Left ventricle myocardium superior (tissue), 1 donor: ENCODE data around the gene TMEM120B. TPM values are rescaled to one million over a fixed set of nuclear protein-coding genes. Genes with fewer than 3 reads are reported as not detected.

Experiments
- ATAC-seq: fragments of 200-7000 bp; cut with Tn5 transposase; one replicate; pipeline ENCODE4 v1.9.1; 2020; ENCODE audit warnings: mild to moderate bottlenecking, moderate library complexity
- DNase-seq: peaks from one replicate; pipeline ENCODE4 v3.0.0-alpha.2; 2020
- intact Hi-C: fragments of 100-400 bp; cut with micrococcal nuclease; formaldehyde crosslinking; loops from one replicate; pipeline ENCODE4 v1.11.0; 2022
- total RNA-seq: library from RNA; stranded (reverse); fragmentation: NEBNext Ultra II Directional; extraction: Animal tissue kit (Norgen Biotek cat#: 25700); gene quantifications from one replicate; pipeline ENCODE4 v1.2.1, GENCODE V29; 2021
- donor health status: DM: no; HTN: yes; CAD: no; lungs with severe emphysema.

Gene TMEM120B
- total RNA-seq, 1 donor from 2014 or later: 9.9 TPM

GRCh38 chr12:121767525-121768016 is 55.0 kb downstream of the TMEM120B start:
- DNase-seq (peak; percentile 77), ATAC-seq (peak; percentile 83)
- intact Hi-C loops: no loop called here

DNA sequence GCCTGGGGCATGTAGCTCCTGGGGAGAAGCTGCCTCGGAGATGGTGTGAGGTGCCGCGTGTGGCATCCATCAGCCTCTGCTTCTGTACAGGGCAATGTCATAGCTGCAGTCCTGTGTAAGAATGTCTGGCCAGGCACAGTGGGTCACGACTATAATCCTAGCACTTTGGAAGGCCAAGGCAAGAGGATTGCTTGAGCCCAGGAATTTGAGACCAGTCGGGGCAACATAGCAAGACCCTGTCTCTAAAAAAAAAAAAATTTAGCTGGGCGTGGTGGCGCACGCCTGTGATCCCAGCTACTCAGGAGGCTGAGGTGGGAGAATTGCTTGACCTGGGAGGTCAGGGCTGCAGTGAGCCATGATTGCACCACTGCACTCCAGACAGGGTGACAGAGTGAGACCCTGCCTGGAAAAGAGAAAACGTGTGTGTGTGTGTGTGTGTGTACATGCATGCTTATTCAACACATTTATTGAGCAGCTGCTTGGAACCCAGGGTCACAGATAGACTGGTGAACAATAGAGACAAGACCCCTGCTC is 56.8 kb downstream of the TMEM120B start:
- intact Hi-C loops: no loop called here
- no peak for DNase-seq
- ATAC-seq: no peak

DNA sequence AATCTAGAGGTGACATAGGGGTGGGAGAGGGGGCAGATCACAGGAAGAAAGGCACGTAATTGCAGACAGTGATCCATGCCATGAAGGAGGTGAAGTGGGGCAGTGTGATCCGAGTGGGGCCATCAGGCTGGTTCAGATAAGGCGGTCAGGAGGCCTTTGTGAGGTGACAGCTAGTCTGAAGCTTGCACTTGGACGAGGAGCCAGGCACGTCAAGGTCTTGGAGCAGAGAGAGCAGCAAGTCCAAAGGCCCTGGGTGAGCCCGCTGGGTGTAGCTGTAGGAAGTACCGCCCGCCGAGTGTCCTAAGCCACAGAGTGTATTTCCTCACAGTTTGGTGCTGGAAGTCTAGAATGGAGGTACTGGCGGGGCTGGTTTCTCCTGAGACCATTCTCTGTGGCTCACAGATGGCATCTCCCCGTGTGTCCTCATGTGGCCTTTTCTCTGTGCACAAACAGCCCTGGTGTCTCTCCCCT is 57.3 kb downstream of the TMEM120B start:
- intact Hi-C loops: loop anchor here (5.0 kb wide), 1 partner anchor 73 kb away; no protein-coding TSS in a partner anchor
- DNase-seq (peak; percentile 69), ATAC-seq (peak; percentile 45)

DNA sequence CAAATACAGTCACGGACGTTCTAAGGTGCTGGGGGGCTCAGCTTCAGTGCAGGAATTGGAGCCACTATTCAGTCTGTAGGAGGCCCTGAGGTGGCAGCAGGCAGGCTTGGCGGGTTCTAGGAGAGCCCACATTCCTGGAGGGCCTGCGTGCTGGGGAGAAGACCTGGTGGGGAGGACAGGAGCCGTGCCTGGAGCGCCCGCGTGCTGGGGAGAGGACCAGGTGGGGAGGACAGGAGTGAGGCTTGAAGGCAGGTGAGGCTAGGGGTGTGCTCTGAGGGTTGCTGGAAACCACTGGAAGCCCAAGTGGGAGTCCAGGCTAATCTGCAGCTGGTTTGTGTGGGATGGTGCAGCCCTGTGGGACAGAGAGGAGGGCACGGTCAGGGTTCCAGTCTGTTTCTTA is 57.8 kb downstream of the TMEM120B start:
- intact Hi-C loops: loop anchor here (5.0 kb wide), 1 partner anchor 73 kb away; no protein-coding TSS in a partner anchor
- DNase-seq (no peak), ATAC-seq (no peak)

- intact Hi-C loops: loop anchor here (5.0 kb wide), 1 partner anchor 74 kb away; no protein-coding TSS in a partner anchor
- DNase-seq (no peak), ATAC-seq (no peak)
Measured at GRCh38 chr12:121770813-121771625, 58.5 kb downstream of the TMEM120B start.

DNA sequence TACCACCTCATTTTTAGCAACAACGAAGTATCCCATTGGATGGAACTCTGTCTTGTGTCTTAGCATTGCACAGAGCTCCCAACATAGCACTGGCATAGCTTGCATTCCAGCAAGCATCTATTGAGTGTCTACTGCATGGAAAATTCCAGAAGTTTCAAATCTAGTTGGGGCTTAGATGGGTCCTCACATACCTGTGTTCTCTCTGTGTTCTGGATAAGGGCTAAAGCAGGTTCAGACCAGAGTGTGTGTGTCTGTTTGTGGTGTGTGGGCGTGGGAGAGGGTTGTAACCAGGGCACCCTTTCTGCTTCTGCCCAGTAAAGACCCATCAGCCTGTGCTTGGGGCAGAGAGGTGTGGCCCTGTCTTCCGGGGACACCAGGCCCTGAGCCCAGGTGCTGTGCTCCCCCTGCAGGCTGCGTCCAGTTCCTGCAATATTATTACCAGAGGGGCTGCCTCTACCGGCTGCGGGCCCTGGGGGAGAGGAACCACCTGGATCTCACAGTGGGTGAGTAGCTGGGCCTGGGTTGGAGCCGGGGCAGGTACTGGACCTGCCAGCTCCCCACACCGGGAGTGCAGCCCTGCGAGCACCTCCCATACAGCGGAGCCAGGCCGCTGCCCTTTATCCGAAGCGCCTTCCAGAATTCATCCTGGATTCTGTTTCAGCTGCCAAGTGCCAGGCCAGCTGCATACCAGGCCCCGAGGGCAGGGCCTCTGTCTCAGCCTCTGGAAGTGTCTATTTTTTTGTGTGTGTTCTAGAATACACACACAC is 60.6 kb downstream of the TMEM120B start:
- peak; percentile 66 for ATAC-seq
- DNase-seq: peak; percentile 79
- intact Hi-C loops: loop anchor here (5.0 kb wide), 1 partner anchor 76 kb away; no protein-coding TSS in a partner anchor

GRCh38 chr12:121774968-121775474 is 62.5 kb downstream of the TMEM120B start:
- DNase-seq (no peak), ATAC-seq (no peak)
- intact Hi-C loops: loop anchor here (5.0 kb wide), 1 partner anchor 78 kb away; no protein-coding TSS in a partner anchor

- ATAC-seq: no peak
- no peak for DNase-seq
- intact Hi-C loops: no loop called here
Measured at GRCh38 chr12:121775501-121775900, 62.9 kb downstream of the TMEM120B start.

DNA sequence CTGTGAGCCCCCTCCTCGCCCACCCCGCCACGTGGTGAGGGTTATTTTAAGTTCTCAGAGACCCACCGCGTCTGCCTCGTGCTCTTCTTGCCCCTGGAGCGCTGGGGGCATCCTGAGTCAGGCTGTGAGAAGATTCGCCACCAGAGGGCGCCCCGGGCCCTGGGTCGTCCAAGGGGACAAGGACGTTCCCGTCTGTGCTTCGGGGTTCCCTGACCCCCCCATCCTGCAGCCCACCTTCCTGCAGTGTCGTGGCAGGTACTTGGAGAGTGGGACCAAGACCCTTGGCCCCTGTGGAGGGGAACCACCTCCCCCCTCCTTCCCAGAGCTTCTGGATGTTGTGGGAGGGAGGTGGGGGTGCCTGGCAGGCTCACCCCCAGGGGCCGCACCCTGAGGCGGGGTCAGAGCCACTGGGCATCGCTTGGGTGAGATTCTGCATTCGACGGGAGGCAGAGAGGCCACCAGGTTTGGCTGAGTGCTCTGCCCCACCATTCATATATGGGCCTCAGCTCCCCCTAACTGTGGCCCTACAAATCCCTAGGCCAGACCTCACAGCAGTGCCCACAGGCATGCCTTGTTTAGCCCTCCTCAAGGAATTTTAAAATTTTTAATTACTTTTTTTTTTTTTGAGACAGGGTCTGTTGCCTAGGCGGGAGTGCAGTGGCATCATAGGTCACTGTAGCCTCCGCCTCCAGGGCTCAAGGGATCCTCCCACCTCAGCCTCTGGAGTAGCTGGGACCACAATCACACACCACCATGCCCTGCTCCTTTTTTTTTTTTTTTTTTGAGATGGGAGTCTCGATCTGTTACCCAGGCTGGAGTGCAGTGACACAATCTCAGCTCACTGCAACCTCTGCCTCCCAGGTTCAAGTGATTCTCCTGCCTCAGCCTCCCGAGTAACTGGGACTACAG is 63.9 kb downstream of the TMEM120B start:
- ATAC-seq (peak; percentile 57), DNase-seq (peak; percentile 92)
- intact Hi-C loops: no loop called here

GRCh38 chr12:121778567-121779421 is 66.2 kb downstream of the TMEM120B start:
- intact Hi-C loops: no loop called here
- DNase-seq (no peak), ATAC-seq (no peak)

DNA sequence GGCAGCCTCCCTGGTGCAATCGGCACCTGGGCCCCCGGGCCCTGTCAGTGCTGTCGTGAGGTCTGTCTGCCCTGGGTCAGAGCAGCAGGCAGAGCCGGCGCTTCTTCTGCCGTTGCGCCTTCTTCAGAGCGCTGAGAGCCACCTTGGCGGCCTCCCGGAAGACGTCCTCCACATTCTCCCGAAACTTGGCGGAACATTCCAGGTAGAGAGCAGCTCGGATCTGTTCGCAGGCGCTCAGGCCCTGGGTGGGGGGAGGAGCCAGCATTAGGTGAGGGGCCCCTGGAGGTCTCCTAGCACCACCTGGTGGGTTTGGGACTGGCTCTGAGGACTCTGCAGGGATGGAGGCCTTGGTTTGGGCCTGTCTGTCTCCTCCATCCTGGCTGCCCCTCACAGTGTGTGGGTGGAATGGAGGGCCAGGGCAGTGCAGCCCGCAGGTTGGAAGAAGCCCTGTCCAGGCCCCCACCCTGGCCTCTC is 66.9 kb downstream of the TMEM120B start:
- intact Hi-C loops: no loop called here
- ATAC-seq (no peak), DNase-seq (no peak)

DNA sequence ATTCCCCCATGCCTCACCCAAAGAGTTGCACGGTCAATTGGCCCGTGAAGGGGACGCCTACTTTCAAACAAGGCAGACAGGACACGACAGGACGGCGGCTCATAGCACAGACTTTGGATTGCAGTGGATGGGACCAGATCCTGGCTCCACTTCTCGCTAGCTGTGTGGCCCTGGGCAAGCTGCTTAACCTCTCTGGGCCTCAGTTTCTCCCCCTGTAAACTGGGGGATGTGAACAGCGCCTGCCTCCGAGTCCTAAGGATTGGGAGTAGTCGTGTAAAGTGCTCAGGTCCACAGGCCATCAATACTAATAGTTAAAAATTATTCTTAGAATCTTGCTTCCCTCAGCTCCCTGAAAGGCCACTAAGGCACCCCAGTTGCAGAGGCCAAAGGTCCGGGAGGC is 67.9 kb downstream of the TMEM120B start:
- intact Hi-C loops: no loop called here
- DNase-seq (no peak), ATAC-seq (no peak)

GRCh38 chr12:121781484-121781997 is 69.0 kb downstream of the TMEM120B start:
- DNase-seq (no peak), ATAC-seq (peak; percentile 39)
- intact Hi-C loops: no loop called here

GRCh38 chr12:121781998-121782979 is 69.7 kb downstream of the TMEM120B start:
- intact Hi-C loops: no loop called here
- DNase-seq (no peak), ATAC-seq (peak; percentile 34)

- no peak for DNase-seq
- intact Hi-C loops: no loop called here
Measured at GRCh38 chr12:121783766-121784165, 71.2 kb downstream of the TMEM120B start.

DNA sequence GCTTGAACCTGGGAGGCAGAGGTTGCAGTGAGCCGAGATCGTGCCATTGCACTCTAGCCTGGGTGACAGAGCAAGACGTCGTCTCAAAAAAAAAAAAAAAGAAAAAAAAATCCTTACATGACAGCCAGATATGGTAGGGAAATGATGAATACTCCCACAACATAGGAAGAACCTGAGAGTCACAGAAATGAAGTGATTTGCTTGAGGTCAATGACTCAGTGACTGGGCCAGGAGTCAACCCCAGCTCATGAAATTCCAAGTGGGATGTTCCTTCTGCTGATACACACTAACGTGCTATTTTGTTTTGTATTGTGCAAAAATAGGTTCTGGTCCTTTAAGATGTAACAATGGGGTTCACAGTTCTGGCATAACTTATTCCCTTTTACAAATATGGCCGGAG is 71.9 kb downstream of the TMEM120B start:
- DNase-seq: no peak
- ATAC-seq: no peak
- intact Hi-C loops: no loop called here

More at GRCh38 chr12:121783766-121784165, 71.2 kb downstream of the TMEM120B start:
- no peak for ATAC-seq
